ENCODE data around the gene KRTAP5-6. TPM values are rescaled to one million over a fixed set of nuclear protein-coding genes. Genes with fewer than 3 reads are reported as not detected.
A peak's percentile ranks its signal among the peaks of the same experiment; 100 is the strongest.

The KRTAP5-6 gene
- polyA plus RNA-seq, 1 of the 3 experiments (the other 2 are of a cell fraction), result not detected

GRCh38 chr11:1693327-1694063 is 3.5 kb upstream of the KRTAP5-6 start (continued):
- TF ChIP-seq YY1 (IDR thresholded peaks at IDR 0.05; ENCODE audit: low read depth) (peak; percentile 83), TAF1 (IDR thresholded peaks at IDR 0.05; ENCODE audit: borderline replicate concordance, low read depth, low read length) (peak; percentile 63; the same call in 1 of the 2 replicates), ZBTB33 (IDR thresholded peaks at IDR 0.05; ENCODE audit: borderline replicate concordance, low read depth) (no peak), GATA2 (CRISPR knock-in tag; IDR thresholded peaks at IDR 0.05) (no peak), USF2 (IDR thresholded peaks at IDR 0.05; ENCODE audit: borderline replicate concordance, low read depth, low read length) (no peak), ELF1 (IDR thresholded peaks at IDR 0.05) (no peak), CHD2 (IDR thresholded peaks at IDR 0.05; ENCODE audit: low read length, partially characterized antibody) (peak; percentile 32)

- WGBS (ENCODE audit: low lambda C conversion rate), result 51% methylated on average over 36 of the region's 45 CpGs
- Histone ChIP-seq H3K27ac (ENCODE audit: low read depth in 2 of 2, low read length in 1 of 2) (peak overlapping the region in 1 of 2 experiments; percentile 73; a peak in 1 of 4 replicates), H3K9me3 (no peaks in the 10 kb centered on the region), H3K4me1 (ENCODE audit: control insufficient read depth in 1 of 2, insufficient read depth in 2 of 2, low read depth in 1 of 2, low read length in 1 of 2) (peaks cover 6 to 13% of the 10 kb centered on the region in 2 experiments; a peak in 2 of 4 replicates), H3K4me3 (ENCODE audit: low read depth in 2 of 2, low read length in 1 of 2) (peak overlapping the region in 1 of 2 experiments; percentile 51; a peak in 1 of 4 replicates), H3K79me2 (ENCODE audit: insufficient read depth) (no peaks in the 10 kb centered on the region), H3K27me3 (ENCODE audit: insufficient read depth) (no peaks in the 10 kb centered on the region), H4K20me1 (ENCODE audit: insufficient read depth) (no peaks in the 10 kb centered on the region), H3K4me2 (peak overlapping the region; percentile 85; the same call in 1 of the 2 replicates), H3F3A (replicated peaks; ENCODE audit: insufficient read depth) (no peaks in the 10 kb centered on the region), H3K9ac (no peak overlapping the region), H2AFZ (ENCODE audit: low read depth) (peak overlapping the region; percentile 97; the same call in 1 of the 2 replicates), H3K9me2 (no peaks in the 10 kb centered on the region), H3K36me3 (replicated peaks in 1 of 2; ENCODE audit: control insufficient read depth in 1 of 2, insufficient read depth in 2 of 2, low read length in 1 of 2) (no peaks in the 10 kb centered on the region)
- ChIA-PET CTCF (interaction anchor here (0.6 to 5.8 kb wide), 98 partner anchors 12 to 487 kb away, joined by 3 to 585 read pairs (median 6); partner anchors contain the start of genes CTSD, H19, IFITM10 and INS), POLR2A (interaction anchor here (0.7 to 2.3 kb wide), 15 partner anchors 42 to 459 kb away, joined by 3 to 11 read pairs (median 4); partner anchors contain the start of genes CTSD, H19 and SYT8)
- DNase-seq, result peak; percentile 95
- no peak for TF ChIP-seq TEAD4 (IDR thresholded peaks at IDR 0.05; ENCODE audit: borderline replicate concordance, insufficient read depth)
- no peak for TF ChIP-seq RCOR1 (IDR thresholded peaks at IDR 0.05; ENCODE audit: low read length)
- no peak for TF ChIP-seq USF2 (IDR thresholded peaks at IDR 0.05; ENCODE audit: borderline replicate concordance, low read depth, low read length)
- TF ChIP-seq RXRA (IDR thresholded peaks at IDR 0.05; ENCODE audit: borderline replicate concordance, low read depth), result no peak
- no peak for TF ChIP-seq REST (IDR thresholded peaks at IDR 0.05; ENCODE audit: low read depth, low read length)
- no peak for TF ChIP-seq USF1 (IDR thresholded peaks at IDR 0.05; ENCODE audit: borderline replicate concordance, low read depth)
- no peak for TF ChIP-seq TCF12 (IDR thresholded peaks at IDR 0.05)
- TF ChIP-seq EZH2phosphoT487 (IDR thresholded peaks at IDR 0.05; ENCODE audit: borderline replicate concordance, low read depth), result no peak
- TF ChIP-seq CTCF (IDR thresholded peaks at IDR 0.05), result peak; percentile 85
- no peak for TF ChIP-seq MAX (IDR thresholded peaks at IDR 0.05; ENCODE audit: low read depth)
- TF ChIP-seq TAF1 (IDR thresholded peaks at IDR 0.05; ENCODE audit: borderline replicate concordance, low read depth, low read length), result no peak
Observed at GRCh38 chr11:1694064-1694845, 2.7 kb upstream of the KRTAP5-6 start.
